Transverse colon (tissue), 4 donors: ENCODE measurements around the gene FARP1. TPM values are rescaled to one million over a fixed set of nuclear protein-coding genes. Genes with fewer than 3 reads are reported as not detected.

Source experiments
- DNase-seq: peaks from one replicate; pipeline ENCODE4 v3.0.0-alpha.2; 2019
- H3K27ac ChIP-seq, 4 donors: fragments of 200-600 bp; sonication (generic); 2 replicates each; pipeline ENCODE4 v1.5.1; 2016 to 2018; ENCODE audit warnings: inconsistent platforms in 4 of 4
- H3K27me3 ChIP-seq: fragments of 200-600 bp; sonication (generic); 2 replicates; pipeline ENCODE4 v1.5.1; 2017; ENCODE audit warnings: inconsistent platforms
- H3K36me3 ChIP-seq, 4 donors: fragments of 200-600 bp; sonication (generic); 2 replicates each; pipeline ENCODE4 v1.5.1; 2017 to 2019; ENCODE audit warnings: inconsistent platforms in 4 of 4
- H3K4me1 ChIP-seq, 4 donors: fragments of 200-600 bp; sonication (generic); 2 replicates each; pipeline ENCODE4 v1.5.1; 2017 to 2020; ENCODE audit warnings: inconsistent platforms in 4 of 4
- H3K4me3 ChIP-seq, 4 donors: fragments of 200-600 bp; sonication (generic); 1 replicate in 1 of 4; 2 replicates in 3 of 4; pipeline versions ENCODE4 v1.5.1 to v1.6.1; 2017 to 2019; ENCODE audit warnings: inconsistent platforms in 4 of 4
- H3K9me3 ChIP-seq, 2 donors: fragments of 200-600 bp; sonication (generic); 2 replicates each; pipeline ENCODE4 v1.5.1; 2017 to 2019; ENCODE audit warnings: inconsistent platforms in 2 of 2
- CTCF ChIP-seq, 5 experiments: fragments of 200-600 bp in 3 of 5; fragments of 450-650 bp in 2 of 5; sonication (generic) in 3 of 5; IDR thresholded peaks; 1 replicate in 2 of 5; 2 replicates in 3 of 5; pipeline ENCODE4 v1.5.1; 2016 to 2017; ENCODE audit warnings: antibody characterized with exemption in 5 of 5, inconsistent platforms in 3 of 5, mild to moderate bottlenecking in 2 of 5, moderate library complexity in 1 of 5
- EP300 ChIP-seq: sonication (generic); formaldehyde crosslinking; IDR thresholded peaks from one replicate; pipeline ENCODE4 v1.6.1; 2017; ENCODE audit warnings: antibody characterized with exemption, low read depth
- POLR2A ChIP-seq: fragments of 450-650 bp; IDR thresholded peaks from one replicate; pipeline ENCODE4 v1.6.1; 2016; ENCODE audit warnings: antibody characterized with exemption, mild to moderate bottlenecking, moderate library complexity
- POLR2AphosphoS5 ChIP-seq, 3 donors: sonication (generic); formaldehyde crosslinking; IDR thresholded peaks; one replicate each; pipeline ENCODE4 v1.6.1; 2016; ENCODE audit warnings: antibody characterized with exemption in 3 of 3
- WGBS, 2 donors: methylation state at CpG; one replicate each; pipeline ENCODE4 v1.1.5; 2018; ENCODE audit warnings: low coverage in 1 of 2; 5-methylcytosine and 5-hydroxymethylcytosine counted together
- in situ Hi-C, 4 donors: fragments of 200-750 bp; cut with MboI; loops; one replicate each; pipeline versions ENCODE4 v1.15.0 to v1.15.1; 2017; ENCODE audit warnings: low sequenced_read_pairs in 3 of 4, low pct_ligation_motif_present in 1 of 4, low pct_unique_long_range_greater_than_20kb in 1 of 4
- intact Hi-C: fragments of 100-400 bp; cut with DNase I; formaldehyde crosslinking; loops from one replicate; pipeline ENCODE4 v1.15.1; 2023; ENCODE audit warnings: low total_unique reads
- total RNA-seq, 4 donors: library from RNA; depleted of rRNA; stranded (reverse); fragments of >200 nt; gene quantifications; one replicate each; pipeline ENCODE4 v1.1.0, GENCODE V29; 2016

The FARP1 gene
- total RNA-seq, 4 donors from 2014 or later: 32.8 to 41.8 (median 38.3) TPM

- intact Hi-C loops: no loop called here
- H3K36me3 ChIP-seq: peaks cover 0 to 39% (median 17%) of the 10 kb centered on the region in 4 donors
- no peaks in the 10 kb centered on the region for H3K9me3 ChIP-seq
- H3K4me1 ChIP-seq: peaks cover 0 to 8% (median 6%) of the 10 kb centered on the region in 4 donors
- TF ChIP-seq POLR2AphosphoS5 (IDR thresholded peaks at IDR 0.05): no peak
- no peak for TF ChIP-seq EP300
- TF ChIP-seq POLR2A: no peak
- no peak for TF ChIP-seq CTCF (IDR thresholded peaks at IDR 0.05)
- no peaks in the 10 kb centered on the region for H3K27me3 ChIP-seq
- H3K4me3 ChIP-seq: no peak overlapping the region
- in situ Hi-C loops: loop anchor here in 1 of 4 donors (25.0 kb wide), 1 partner anchor 378 kb away; no protein-coding TSS in a partner anchor
- no peak overlapping the region for H3K27ac ChIP-seq
- WGBS, 2 donors: 92% methylated on average over 18 of the region's 18 CpGs; no CpG with 5 or more reads in 1 of the 2 donors
- no peak for DNase-seq
These were observed 316.3 kb downstream of the FARP1 start for GRCh38 chr13:98459171-98459681.

GRCh38 chr13:98459721-98460370 is 317.0 kb downstream of the FARP1 start:
- H3K4me1 ChIP-seq: peaks cover 0 to 5% (median 2%) of the 10 kb centered on the region in 4 donors
- H3K27me3 ChIP-seq: no peaks in the 10 kb centered on the region
- intact Hi-C loops: no loop called here
- no peak overlapping the region for H3K27ac ChIP-seq
- H3K9me3 ChIP-seq: no peaks in the 10 kb centered on the region
- TF ChIP-seq POLR2AphosphoS5 (IDR thresholded peaks at IDR 0.05) (no peak), EP300 (no peak), CTCF (IDR thresholded peaks at IDR 0.05) (no peak), POLR2A (no peak)
- no peak overlapping the region for H3K4me3 ChIP-seq
- no peak for DNase-seq
- peaks cover 0 to 39% (median 17%) of the 10 kb centered on the region in 4 donors for H3K36me3 ChIP-seq
- WGBS, 2 donors: 86 to 88% methylated on average over 5 to 13 of the region's 13 CpGs
- in situ Hi-C loops: loop anchor here in 1 of 4 donors (25.0 kb wide), 1 partner anchor 377 kb away; no protein-coding TSS in a partner anchor

GRCh38 chr13:98460516-98460915 is 317.6 kb downstream of the FARP1 start:
- H3K9me3 ChIP-seq: no peaks in the 10 kb centered on the region
- peaks cover 0 to 42% (median 17%) of the 10 kb centered on the region in 4 donors for H3K36me3 ChIP-seq
- no peaks in the 10 kb centered on the region for H3K27me3 ChIP-seq
- TF ChIP-seq POLR2AphosphoS5 (IDR thresholded peaks at IDR 0.05): no peak
- TF ChIP-seq POLR2A: no peak
- no peak for DNase-seq
- H3K27ac ChIP-seq: no peak overlapping the region
- intact Hi-C loops: no loop called here
- no peaks in the 10 kb centered on the region for H3K4me1 ChIP-seq
- in situ Hi-C loops: loop anchor here in 1 of 4 donors (25.0 kb wide), 1 partner anchor 377 kb away; no protein-coding TSS in a partner anchor
- H3K4me3 ChIP-seq: no peak overlapping the region
- 85% methylated on average over 13 of the region's 13 CpGs; no CpG with 5 or more reads in 1 of the 2 donors for WGBS, 2 donors

GRCh38 chr13:98461486-98462240 is 318.8 kb downstream of the FARP1 start:
- intact Hi-C loops: no loop called here
- DNase-seq: no peak

More at GRCh38 chr13:98461486-98462240, 318.8 kb downstream of the FARP1 start:
- Histone ChIP-seq H3K36me3 (peaks cover 0 to 45% (median 13%) of the 10 kb centered on the region in 4 donors), H3K27me3 (no peaks in the 10 kb centered on the region), H3K27ac (no peak overlapping the region), H3K4me3 (no peak overlapping the region), H3K4me1 (no peaks in the 10 kb centered on the region), H3K9me3 (no peaks in the 10 kb centered on the region)
- in situ Hi-C loops: loop anchor here in 1 of 4 donors (25.0 kb wide), 1 partner anchor 376 kb away; no protein-coding TSS in a partner anchor
- WGBS, 2 donors: 85 to 90% methylated on average over 6 to 16 of the region's 16 CpGs
- TF ChIP-seq POLR2AphosphoS5 (IDR thresholded peaks at IDR 0.05) (no peak), CTCF (IDR thresholded peaks at IDR 0.05) (no peak), EP300 (no peak), POLR2A (no peak)
